HepG2 (cell line): ENCODE results near the gene DUSP9. TPM values are rescaled to one million over a fixed set of nuclear protein-coding genes. Genes with fewer than 3 reads are reported as not detected.

Experiments
- CREB1 ChIP-seq, 2 experiments: fragments of 450-650 bp in 1 of 2; IDR thresholded peaks; 2 replicates each; pipeline ENCODE4 v1.6.1; 2016 to 2017; ENCODE audit warnings: control low read depth in 1 of 2, mild to moderate bottlenecking in 1 of 2, missing compliant biosample characterization in 1 of 2, missing genetic modification characterization in 1 of 2
- DNMT1 ChIP-seq: sonication (generic); formaldehyde crosslinking; IDR thresholded peaks from 2 replicates; pipeline ENCODE4 v1.5.1; 2020; ENCODE audit warnings: mild to moderate bottlenecking, missing genetic modification reagents
- HOXA5 ChIP-seq: sonication (generic); formaldehyde crosslinking; IDR thresholded peaks from 2 replicates; pipeline ENCODE4 v1.4.0; 2020; ENCODE audit warnings: missing genetic modification reagents
- KLF6 ChIP-seq: IDR thresholded peaks from 2 replicates; pipeline ENCODE4 v1.8.0; 2016; ENCODE audit warnings: missing biosample characterization, missing genetic modification reagents
- MIXL1 ChIP-seq: IDR thresholded peaks from 2 replicates; pipeline ENCODE4 v1.6.1; 2016
- RFX5 ChIP-seq: IDR thresholded peaks from 2 replicates; pipeline ENCODE4 v1.6.1; 2011; ENCODE audit warnings: low read depth, low read length, improper control_type of control experiment
- SP5 ChIP-seq: IDR thresholded peaks from 2 replicates; pipeline ENCODE4 v1.6.1; 2016; ENCODE audit warnings: low read depth, borderline replicate concordance
- YEATS4 ChIP-seq: sonication (generic); formaldehyde crosslinking; IDR thresholded peaks from 2 replicates; pipeline ENCODE4 v1.4.0; 2020; ENCODE audit warnings: missing genetic modification reagents, borderline replicate concordance
- YY1 ChIP-seq: IDR thresholded peaks from 2 replicates; pipeline ENCODE4 v1.6.1; 2011; ENCODE audit warnings: low read length, low read depth, moderate library complexity, mild to moderate bottlenecking; ENCODE audit not compliant: insufficient read depth, insufficient replicate concordance
- ZKSCAN8 ChIP-seq: IDR thresholded peaks from 2 replicates; pipeline ENCODE4 v1.6.1; 2016; ENCODE audit warnings: borderline replicate concordance, missing genetic modification reagents, missing compliant biosample characterization
- ZNF367 ChIP-seq: sonication (generic); formaldehyde crosslinking; IDR thresholded peaks from 2 replicates; pipeline ENCODE4 v1.4.0; 2020; ENCODE audit warnings: missing genetic modification reagents, borderline replicate concordance
- ZNF546 ChIP-seq: sonication (generic); formaldehyde crosslinking; conservative IDR thresholded peaks from 2 replicates; pipeline ENCODE4 v1.8.1; 2023; ENCODE audit warnings: mild to moderate bottlenecking, missing genetic modification reagents
- ZNF724P ChIP-seq: sonication (generic); formaldehyde crosslinking; IDR thresholded peaks from 2 replicates; pipeline ENCODE4 v1.8.0; 2022; ENCODE audit warnings: missing genetic modification reagents, borderline replicate concordance
- ZSCAN30 ChIP-seq: sonication (generic); formaldehyde crosslinking; IDR thresholded peaks from 2 replicates; pipeline ENCODE4 v1.5.0; 2020; ENCODE audit warnings: mild to moderate bottlenecking, missing genetic modification reagents
- polyA plus RNA-seq, 8 experiments: library from polyadenylated mRNA; depleted of rRNA in 3 of 8; stranded (reverse) in 7 of 8; unstranded in 1 of 8; fragments of >200 nt; fragmentation: Illumina TruSeq in 4 of 8; extraction: Trizol in 4 of 8; gene quantifications; 2 replicates each; pipeline versions ENCODE4 v1.2.1 to v1.2.3, GENCODE V29; 2011 to 2016; ENCODE audit warnings: low read depth in 4 of 8, missing spikeins in 1 of 8, mixed read lengths in 1 of 8; ENCODE audit not compliant: insufficient read depth in 1 of 8
- total RNA-seq, 5 experiments: library from RNA; depleted of rRNA; stranded (reverse); fragments of >200 nt; fragmentation: Illumina TruSeq; extraction: Trizol; gene quantifications; 2 replicates each; pipeline ENCODE4 v1.2.3, GENCODE V29; 2016; ENCODE audit warnings: low read depth in 1 of 5
- TF ChIP-seq, protein P1 (sequence below): sonication (generic); formaldehyde crosslinking; IDR thresholded peaks from 2 replicates; pipeline ENCODE4 v1.4.0; 2020; ENCODE audit warnings: missing genetic modification reagents
- TF ChIP-seq, protein P2 (sequence below): sonication (generic); formaldehyde crosslinking; IDR thresholded peaks from 2 replicates; pipeline ENCODE4 v1.4.0; 2020; ENCODE audit warnings: missing genetic modification reagents
- TF ChIP-seq, protein P3 (sequence below): fragments of 450-650 bp; IDR thresholded peaks from 2 replicates; pipeline ENCODE4 v1.6.1; 2017
- TF ChIP-seq, protein P4 (sequence below): sonication (generic); formaldehyde crosslinking; conservative IDR thresholded peaks from 2 replicates; pipeline ENCODE4 v1.8.0; 2022; ENCODE audit warnings: low read depth, missing genetic modification reagents
- TF ChIP-seq, protein P5 (sequence below): IDR thresholded peaks from 2 replicates; pipeline ENCODE4 v1.6.1; 2018; ENCODE audit warnings: missing genetic modification reagents, mild to moderate bottlenecking, missing compliant biosample characterization

The DUSP9 gene
- total and polyA plus RNA-seq, 2 of the 13 experiments (the other 11 are each of a cell fraction or from before 2014, with no cell fraction given) = 235 to 435 TPM

DNA sequence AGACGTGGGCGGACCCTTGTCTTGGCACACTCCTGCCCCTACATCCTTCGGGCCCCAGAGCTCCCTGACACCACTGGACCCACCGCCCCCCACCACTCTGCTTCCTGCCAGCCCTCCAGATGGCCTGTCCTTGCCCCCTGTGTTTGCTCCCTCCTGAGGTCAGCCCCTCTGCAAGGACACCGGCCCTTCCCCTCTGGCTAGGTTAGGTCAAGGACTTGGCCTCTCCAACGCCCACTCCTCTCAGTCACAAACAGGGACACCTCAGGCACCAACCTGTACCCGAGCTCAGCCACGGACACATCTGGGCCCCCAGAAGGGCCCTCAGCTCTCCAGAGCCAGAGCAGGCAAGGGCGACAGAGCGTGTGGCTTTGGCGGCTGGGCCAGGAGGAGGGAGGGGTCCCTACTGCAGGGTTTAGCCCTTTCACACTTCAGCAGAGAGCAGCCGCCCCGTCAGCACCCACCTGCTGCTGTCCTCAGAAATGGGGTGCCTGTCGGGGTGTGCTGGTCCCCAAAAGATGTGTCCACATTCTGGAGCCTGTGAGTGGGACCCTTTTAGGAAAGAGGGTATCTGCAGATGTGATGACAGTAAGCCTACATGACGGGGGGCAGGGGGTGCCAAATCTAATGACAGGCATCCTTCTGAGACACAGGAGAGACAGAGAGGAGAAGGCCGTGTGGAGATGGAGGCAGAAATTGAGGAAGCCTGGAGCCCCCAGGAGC is 23.5 kb upstream of the DUSP9 start (continued):
- TF ChIP-seq, protein P1, sequence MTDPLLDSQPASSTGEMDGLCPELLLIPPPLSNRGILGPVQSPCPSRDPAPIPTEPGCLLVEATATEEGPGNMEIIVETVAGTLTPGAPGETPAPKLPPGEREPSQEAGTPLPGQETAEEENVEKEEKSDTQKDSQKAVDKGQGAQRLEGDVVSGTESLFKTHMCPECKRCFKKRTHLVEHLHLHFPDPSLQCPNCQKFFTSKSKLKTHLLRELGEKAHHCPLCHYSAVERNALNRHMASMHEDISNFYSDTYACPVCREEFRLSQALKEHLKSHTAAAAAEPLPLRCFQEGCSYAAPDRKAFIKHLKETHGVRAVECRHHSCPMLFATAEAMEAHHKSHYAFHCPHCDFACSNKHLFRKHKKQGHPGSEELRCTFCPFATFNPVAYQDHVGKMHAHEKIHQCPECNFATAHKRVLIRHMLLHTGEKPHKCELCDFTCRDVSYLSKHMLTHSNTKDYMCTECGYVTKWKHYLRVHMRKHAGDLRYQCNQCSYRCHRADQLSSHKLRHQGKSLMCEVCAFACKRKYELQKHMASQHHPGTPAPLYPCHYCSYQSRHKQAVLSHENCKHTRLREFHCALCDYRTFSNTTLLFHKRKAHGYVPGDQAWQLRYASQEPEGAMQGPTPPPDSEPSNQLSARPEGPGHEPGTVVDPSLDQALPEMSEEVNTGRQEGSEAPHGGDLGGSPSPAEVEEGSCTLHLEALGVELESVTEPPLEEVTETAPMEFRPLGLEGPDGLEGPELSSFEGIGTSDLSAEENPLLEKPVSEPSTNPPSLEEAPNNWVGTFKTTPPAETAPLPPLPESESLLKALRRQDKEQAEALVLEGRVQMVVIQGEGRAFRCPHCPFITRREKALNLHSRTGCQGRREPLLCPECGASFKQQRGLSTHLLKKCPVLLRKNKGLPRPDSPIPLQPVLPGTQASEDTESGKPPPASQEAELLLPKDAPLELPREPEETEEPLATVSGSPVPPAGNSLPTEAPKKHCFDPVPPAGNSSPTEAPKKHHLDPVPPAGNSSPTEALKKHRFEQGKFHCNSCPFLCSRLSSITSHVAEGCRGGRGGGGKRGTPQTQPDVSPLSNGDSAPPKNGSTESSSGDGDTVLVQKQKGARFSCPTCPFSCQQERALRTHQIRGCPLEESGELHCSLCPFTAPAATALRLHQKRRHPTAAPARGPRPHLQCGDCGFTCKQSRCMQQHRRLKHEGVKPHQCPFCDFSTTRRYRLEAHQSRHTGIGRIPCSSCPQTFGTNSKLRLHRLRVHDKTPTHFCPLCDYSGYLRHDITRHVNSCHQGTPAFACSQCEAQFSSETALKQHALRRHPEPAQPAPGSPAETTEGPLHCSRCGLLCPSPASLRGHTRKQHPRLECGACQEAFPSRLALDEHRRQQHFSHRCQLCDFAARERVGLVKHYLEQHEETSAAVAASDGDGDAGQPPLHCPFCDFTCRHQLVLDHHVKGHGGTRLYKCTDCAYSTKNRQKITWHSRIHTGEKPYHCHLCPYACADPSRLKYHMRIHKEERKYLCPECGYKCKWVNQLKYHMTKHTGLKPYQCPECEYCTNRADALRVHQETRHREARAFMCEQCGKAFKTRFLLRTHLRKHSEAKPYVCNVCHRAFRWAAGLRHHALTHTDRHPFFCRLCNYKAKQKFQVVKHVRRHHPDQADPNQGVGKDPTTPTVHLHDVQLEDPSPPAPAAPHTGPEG (CRISPR knock-in tag) = no peak
- TF ChIP-seq KLF6 = 0 out of 2 replicates have a peak, but pooled peaks have one; percentile 62
- TF ChIP-seq ZKSCAN8 (CRISPR knock-in tag) = no peak
- no peak for TF ChIP-seq ZNF546 (CRISPR knock-in tag)
- TF ChIP-seq, protein P2, sequence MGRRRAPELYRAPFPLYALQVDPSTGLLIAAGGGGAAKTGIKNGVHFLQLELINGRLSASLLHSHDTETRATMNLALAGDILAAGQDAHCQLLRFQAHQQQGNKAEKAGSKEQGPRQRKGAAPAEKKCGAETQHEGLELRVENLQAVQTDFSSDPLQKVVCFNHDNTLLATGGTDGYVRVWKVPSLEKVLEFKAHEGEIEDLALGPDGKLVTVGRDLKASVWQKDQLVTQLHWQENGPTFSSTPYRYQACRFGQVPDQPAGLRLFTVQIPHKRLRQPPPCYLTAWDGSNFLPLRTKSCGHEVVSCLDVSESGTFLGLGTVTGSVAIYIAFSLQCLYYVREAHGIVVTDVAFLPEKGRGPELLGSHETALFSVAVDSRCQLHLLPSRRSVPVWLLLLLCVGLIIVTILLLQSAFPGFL (CRISPR knock-in tag) = no peak
- TF ChIP-seq SP5 (CRISPR knock-in tag) = peak; percentile 85
- no peak for TF ChIP-seq DNMT1 (CRISPR knock-in tag)
- TF ChIP-seq ZNF367 (CRISPR knock-in tag) = no peak
- TF ChIP-seq, protein P3, sequence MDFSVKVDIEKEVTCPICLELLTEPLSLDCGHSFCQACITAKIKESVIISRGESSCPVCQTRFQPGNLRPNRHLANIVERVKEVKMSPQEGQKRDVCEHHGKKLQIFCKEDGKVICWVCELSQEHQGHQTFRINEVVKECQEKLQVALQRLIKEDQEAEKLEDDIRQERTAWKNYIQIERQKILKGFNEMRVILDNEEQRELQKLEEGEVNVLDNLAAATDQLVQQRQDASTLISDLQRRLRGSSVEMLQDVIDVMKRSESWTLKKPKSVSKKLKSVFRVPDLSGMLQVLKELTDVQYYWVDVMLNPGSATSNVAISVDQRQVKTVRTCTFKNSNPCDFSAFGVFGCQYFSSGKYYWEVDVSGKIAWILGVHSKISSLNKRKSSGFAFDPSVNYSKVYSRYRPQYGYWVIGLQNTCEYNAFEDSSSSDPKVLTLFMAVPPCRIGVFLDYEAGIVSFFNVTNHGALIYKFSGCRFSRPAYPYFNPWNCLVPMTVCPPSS = no peak
- TF ChIP-seq CREB1 (IDR thresholded peaks at IDR 0.05) = no peak
- TF ChIP-seq CREB1 (CRISPR knock-in tag; IDR thresholded peaks at IDR 0.05) = no peak
- no peak for TF ChIP-seq MIXL1 (CRISPR knock-in tag)
- no peak for TF ChIP-seq ZSCAN30 (CRISPR knock-in tag)
- peak; percentile 19 for TF ChIP-seq YY1
- TF ChIP-seq, protein P4, sequence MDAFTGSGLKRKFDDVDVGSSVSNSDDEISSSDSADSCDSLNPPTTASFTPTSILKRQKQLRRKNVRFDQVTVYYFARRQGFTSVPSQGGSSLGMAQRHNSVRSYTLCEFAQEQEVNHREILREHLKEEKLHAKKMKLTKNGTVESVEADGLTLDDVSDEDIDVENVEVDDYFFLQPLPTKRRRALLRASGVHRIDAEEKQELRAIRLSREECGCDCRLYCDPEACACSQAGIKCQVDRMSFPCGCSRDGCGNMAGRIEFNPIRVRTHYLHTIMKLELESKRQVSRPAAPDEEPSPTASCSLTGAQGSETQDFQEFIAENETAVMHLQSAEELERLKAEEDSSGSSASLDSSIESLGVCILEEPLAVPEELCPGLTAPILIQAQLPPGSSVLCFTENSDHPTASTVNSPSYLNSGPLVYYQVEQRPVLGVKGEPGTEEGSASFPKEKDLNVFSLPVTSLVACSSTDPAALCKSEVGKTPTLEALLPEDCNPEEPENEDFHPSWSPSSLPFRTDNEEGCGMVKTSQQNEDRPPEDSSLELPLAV (CRISPR knock-in tag) = no peak
- no peak for TF ChIP-seq YEATS4 (CRISPR knock-in tag)
- TF ChIP-seq RFX5 = no peak
- TF ChIP-seq, protein P5, sequence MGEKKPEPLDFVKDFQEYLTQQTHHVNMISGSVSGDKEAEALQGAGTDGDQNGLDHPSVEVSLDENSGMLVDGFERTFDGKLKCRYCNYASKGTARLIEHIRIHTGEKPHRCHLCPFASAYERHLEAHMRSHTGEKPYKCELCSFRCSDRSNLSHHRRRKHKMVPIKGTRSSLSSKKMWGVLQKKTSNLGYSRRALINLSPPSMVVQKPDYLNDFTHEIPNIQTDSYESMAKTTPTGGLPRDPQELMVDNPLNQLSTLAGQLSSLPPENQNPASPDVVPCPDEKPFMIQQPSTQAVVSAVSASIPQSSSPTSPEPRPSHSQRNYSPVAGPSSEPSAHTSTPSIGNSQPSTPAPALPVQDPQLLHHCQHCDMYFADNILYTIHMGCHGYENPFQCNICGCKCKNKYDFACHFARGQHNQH = no peak; the same call in 1 of the 2 replicates
- no peak for TF ChIP-seq ZNF724P (CRISPR knock-in tag)
- no peak for TF ChIP-seq HOXA5
